GM19328 (cell line): Measurements from ENCODE around the gene TCP1.
"Not testable (repeated sequence)": the region's sequence is repeated elsewhere in the genome, so short reads cannot be mapped to it uniquely, and the experiment has no call there.

Experiments
- ATAC-seq: cut with Tn5 transposase; IDR thresholded peaks from one replicate; pipeline ENCODE4 v1.9.1; 2021; ENCODE audit warnings: mild to moderate bottlenecking, moderate library complexity; ENCODE audit not compliant: unreplicated experiment

TCP1 gene

DNA sequence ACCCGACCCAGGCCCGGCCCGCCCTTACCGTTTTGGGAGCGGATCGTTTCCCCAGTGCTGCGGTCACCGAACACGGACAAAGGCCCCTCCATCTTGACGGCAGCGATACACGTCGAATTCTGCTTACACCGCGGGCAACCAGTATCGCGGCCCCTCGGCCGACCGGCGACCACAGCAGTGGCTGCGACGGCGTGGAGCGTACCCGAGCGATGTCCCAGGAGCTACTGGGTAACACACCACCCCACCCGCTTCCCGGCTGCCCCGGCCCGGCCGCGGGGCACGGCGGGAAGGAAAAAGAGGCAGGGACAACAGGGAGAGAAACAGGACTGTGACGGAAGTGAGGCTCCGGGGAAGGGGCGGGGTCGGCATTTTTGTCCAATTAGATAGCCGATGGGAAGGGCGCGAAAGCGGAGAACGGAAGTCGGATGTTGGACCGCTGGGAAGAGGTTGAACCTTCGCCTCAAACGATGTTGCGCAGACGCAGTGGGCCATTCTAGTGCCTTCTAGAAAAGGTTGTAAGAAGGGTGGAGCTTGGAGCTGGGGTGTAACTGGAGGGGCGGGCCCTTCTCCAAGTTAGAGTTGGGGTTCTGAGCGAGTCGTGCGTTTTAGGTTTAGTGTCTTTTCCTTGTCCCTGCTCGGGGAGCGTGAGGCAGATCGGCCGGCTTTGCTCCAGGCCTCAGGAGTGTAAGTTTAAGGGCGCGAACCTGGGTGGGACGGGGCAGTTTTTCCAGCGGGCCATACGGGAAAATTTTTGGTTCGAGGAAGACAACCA is at the start of gene TCP1:
Gene TCP1 (minus strand): TSS at position 226 of the 772 bp plus-strand sequence. CDS start 134 bp downstream, at position 92.
- peak; percentile 74 for ATAC-seq

DNA sequence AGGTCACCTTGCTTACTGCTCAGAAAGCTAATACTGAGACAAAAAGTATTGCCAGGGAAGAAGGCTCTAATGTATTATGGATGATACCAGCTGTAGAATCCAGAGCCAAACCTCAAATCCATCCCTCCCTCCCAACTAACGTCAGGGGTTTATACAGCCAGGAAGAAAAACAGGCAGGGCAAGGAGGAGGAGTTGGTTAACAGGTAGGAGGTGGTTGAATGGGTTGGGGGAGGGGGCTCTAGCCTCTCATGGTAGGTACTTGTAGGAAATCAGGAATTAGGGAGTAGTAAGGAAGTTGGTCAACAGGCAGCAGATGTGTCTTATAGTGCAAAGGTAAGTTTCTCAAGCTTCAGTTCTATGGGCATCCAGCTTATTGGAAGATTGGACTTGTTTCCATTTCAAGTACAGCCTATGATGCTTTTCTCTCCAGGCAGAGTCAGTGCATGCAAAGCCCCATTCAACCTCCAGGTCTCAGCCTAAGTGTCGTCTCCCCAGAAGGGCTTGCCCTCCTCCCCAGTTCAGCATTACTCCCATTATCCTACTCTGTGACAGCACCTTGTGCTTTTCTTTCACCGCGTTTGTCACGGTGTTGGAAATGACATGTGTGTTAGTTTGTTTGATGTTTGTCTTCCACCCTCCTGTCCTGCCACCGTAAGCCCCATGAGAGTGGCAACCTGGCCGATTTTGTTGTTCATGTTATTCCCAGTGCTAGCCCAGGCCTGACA is 48.8 kb upstream of the TCP1 start:
- no peak for ATAC-seq

DNA sequence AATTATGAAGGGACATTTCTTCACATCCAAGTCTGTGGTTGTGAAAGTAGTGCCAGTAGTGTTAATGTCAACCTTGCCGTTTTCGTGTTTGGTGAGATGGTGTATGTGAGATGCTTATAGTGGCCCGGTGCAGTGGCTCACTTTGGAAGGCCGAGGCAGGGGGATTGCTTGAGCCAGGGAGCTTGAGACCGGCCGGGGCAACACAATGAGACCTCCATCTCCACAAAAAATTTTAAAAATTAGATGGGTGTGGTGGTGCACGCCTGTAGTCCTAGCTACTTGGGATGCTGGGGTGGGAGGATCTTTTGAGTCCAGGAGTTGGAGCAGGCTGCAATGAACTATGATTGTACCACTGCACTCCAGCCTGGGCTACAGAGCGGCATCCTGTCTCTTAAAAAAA is 48.1 kb upstream of the TCP1 start:
- ATAC-seq, result no peak

DNA sequence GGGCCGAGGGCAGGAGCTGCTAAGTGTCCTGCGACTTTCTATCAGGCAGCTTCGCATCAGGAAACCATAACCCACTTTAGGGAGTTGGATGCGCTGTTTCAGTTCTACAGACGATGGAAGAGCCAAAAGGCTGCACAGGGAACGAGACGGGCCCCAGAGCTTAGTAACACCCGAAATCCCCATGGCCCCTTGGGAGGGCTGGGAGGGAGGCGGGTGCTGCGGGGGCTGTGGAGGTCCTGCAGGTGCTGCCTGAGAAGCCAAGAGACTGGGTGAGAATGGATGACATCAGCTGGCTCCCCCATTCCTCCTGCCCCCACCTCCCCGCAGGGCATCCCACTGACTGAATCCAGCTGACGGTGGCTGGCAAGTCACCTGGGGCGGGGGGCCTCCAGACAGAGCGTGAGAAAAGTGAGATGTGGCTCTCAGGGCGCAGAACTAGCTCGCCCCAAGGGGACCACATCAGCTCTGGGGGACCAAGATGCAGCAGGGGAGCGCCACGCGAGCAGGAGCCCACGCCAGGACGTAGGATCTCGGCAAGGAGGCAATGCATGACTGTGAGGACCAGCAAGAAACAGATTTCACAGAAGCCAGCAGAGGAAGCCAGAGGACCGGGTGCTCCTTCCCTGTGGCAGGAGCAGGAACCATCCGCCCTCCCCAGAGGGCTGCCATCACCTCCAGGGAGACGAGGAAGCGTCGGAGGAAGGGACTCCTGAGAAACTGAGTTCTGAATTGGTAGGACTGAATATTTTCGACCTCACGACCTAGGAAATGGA is 47.5 kb upstream of the TCP1 start:
- no peak for ATAC-seq

DNA sequence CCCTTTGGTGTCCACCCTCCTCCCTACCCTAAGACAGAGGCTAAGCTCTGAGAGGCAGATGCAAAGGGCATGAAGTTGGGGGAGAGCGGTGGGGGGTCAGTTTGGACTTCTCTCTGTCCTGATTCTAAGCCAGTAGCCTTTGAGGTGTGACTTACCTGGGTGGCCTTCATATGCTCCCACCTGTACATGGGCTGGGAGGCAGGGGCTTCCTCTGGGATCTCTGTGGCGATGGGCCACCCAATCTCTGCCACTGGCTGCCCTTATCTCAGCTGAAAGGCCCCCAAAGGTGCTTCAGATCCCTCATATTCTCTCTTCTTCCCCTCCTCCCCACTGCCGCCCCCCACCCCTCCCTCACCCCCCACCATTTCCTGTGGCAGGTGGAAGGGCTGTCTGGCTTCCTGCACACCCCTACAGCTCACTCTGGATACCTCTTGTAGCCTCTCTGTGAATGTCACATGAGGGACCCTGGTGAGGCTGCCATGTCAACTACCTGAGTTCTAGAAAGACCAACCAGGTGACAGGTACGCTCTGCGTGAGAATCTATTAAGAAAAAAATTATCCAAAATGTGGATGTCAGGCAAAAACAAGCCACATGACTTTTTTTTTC is 44.7 kb upstream of the TCP1 start:
- no peak for ATAC-seq

DNA sequence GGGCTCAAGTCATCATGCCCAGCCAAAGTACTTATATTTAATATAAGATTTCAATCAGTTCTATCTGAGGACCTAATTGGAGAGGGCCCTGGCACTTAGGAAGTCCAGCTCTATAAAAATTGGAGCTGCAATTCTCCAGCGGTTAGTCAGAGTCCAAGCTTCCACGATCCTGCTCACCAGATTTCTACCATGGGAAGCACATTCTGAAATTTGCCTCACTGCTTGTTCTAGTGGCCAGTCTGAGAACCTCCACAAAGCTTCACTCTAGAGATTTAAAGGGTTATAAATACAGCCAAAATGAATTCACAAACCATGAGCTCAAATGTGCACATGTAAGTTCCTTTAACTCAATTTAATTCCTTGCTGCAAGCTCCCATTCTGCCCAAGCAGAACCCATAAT is 44.2 kb upstream of the TCP1 start:
- ATAC-seq, result no peak

DNA sequence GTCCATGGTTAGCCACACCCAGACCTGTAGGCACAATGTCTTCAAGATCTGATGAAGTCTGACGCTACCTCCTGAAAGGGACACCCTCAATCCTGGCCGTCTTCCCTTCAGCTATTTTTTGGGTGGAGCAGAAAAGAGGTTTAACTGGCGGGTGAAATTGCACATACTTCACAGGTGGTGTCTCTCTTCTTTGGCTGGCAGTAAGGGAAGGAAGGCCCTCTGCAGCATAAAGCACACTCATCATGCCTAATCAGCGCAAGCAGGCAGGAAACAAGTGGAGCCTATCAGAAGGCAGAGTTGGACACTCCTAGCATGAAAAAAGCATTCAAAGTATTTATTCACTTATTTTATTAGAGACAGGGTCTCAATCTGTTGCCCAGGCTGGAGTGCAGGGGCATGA is 43.5 kb upstream of the TCP1 start:
- no peak for ATAC-seq

DNA sequence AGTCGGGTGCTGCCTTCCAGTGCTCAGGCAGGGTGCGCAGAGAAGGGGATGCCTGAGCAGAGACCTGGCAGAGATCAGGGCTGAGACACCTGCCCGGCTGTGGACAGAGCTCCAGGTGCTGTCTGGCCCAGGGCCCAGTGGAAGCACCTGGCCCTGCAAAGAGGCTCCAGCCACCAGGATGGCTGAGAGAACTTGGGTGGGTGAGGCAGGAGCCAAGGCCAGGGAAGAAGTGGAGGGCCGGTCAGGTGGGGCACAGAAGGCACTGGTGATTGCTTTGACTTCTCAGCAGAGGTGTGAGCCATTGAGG is 41.9 kb upstream of the TCP1 start:
- ATAC-seq, result no peak

DNA sequence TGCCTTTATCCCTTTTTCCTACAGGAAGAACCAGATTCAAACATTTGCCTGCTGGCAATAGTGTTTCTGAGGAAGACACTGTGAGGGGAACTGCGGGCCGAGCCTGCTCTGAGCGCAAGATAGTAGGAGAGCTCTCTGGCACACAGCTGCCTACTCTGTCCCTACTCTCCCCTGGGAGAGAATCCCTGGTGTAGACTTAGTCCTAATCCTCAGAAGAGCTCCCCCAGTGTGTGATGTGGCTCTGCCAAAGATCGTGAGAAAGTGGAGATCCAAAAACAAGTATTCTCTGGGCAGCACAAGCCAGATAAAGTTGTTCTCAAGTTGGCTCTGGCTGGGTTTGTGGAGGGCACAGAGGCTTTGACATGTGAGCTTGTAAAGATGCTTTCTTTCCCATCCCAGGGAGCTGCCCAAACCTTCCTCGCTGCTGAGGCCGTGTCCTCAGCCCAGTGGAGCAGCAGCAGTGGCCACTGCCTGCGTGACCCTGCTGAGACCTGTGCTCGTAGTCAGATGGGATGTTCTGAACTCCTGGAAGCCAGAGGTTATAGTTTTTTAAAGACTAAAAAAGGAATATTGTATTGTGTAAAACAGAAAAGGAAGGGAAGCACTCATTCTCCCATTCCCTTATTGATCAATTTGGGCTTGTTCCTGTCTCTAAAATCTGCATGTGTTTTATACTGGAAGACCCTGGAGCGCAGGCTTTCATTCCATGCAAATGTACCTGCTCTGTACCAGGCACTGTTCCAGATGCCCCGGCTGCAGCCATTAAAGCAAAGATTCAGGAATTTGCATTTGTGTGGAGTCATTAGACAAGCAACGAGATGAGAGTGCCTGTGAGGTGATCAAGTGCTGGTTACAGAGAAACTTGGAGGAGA is 41.3 kb upstream of the TCP1 start:
- ATAC-seq, result no peak

DNA sequence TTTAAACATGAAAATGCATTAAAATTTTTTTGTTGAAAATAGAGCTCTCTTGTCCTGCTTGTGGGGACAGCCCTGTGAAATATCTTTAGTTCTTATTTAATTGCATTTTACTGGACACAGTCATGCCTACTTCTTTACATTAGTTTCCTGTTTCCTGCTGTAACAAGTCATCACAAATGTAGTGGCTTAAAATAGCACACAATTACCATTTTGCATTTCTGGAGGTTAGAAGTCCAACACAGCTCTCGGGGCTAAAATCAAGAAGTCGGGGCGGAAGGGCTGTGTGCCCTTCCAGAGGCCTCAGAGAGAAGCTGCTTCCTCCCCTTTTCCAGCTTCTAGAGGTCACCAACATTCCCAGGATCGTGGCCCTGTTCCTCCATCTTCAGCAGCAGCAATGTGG is 40.1 kb upstream of the TCP1 start:
- ATAC-seq, result no peak

DNA sequence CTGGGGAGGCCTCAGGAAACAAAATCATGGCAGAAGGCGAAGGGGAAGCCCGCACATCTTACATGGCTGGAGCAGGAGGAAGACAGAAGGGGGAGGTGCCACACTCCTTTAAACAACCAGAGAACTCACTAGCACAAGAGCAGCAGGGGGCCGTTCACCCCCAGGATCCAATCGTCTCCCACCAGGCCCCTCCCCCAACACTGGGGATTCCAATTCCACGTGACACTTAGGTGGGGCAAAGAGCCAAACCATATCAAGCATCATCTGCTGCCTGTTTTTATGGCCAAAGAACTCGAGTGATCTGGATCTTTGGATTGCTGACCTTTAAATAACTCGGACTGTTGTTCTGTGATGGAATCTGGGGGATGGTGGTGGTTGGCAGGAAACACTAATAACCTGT is 38.7 kb upstream of the TCP1 start:
- ATAC-seq, result no peak

DNA sequence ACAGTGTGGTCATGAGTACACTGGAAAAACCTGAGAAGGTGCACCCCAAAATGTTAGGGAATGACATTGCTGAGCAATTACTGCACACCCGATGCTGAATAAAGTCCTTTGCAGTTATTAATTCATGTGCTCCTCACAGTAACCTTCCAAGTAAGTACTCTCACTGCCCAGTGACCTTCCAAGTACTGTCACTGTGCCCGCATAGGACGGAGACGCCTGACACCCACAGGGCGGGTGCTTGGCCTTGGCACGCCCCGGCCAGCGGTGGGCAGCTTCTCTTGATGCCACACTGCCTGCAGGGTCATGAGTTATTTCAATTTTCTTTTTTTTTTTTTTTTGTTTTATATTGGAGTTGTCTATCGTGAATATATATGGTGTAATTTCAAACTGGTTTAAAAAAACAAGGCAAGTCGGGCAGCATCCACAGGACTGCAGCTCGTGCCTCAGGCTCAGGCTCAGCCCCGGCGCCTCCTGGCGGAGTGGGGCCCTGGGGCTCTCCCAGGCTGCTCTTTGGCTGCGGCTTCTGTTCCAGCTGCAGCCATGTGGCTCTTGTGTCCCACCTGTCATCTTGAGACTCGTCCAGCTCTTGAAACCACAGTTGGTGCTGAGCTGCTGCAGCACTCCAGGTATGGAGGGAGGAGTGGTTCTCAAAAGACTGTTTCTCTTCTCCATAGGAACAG is 37.7 kb upstream of the TCP1 start:
- ATAC-seq, result no peak

DNA sequence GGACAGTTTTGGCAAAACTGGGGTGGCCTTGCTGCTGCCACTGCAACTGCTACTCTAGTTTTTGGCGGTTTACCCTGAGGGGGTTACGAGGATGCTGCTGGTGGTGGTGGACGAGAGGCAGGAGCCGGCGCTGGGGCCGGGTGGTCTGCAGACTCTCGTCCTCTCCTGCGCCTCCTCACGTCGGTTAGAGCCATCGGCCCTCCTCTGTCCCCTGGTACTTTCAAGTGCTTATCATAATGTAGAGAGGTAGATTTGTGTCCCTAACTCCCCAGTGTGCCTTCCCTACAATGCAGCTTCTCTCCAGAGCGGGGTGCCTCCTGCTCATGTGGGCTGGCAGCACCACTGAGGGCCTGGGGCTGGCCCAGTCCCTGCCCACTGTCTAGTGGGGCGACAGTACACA is 36.6 kb upstream of the TCP1 start:
- no peak for ATAC-seq

DNA sequence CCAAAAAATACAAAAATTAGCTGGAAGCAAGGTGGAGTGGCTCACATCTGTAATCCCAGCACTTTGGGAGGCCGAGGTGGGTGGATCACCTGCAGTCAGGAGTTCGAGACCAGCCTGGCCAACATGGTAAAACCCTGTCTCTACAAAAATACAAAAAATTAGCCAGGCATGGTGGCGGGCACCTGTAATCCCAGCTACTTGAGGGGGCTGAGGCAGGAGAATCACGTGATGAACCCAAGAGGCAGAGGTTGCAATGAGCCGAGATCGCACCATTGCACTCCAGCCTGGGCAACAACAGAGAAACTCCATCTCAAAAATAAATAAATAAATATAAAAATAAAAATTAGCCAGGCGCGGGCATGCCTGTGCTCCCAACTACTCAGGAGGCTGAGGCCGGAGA is 35.3 kb upstream of the TCP1 start:
- ATAC-seq, result not testable (repeated sequence)

DNA sequence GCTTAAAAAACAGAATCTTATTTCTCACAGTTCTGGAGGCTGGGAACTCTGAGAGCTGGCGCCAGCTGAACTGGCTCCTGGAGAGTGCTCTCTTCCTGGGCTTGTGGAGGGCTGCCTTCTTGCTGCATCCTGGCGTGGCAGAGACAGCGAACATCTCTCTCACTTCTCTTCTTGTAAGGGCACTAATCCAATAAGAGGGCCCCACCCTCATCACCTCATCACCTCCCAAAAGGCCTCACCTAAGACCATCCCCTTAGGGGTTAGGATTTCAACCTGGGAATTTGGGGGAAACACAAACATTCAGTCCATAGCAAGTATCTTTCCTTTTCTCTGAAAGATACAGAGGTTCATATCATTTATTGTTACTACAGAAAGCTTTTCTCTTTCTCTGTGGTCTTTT is 34.6 kb upstream of the TCP1 start:
- ATAC-seq, result no peak

DNA sequence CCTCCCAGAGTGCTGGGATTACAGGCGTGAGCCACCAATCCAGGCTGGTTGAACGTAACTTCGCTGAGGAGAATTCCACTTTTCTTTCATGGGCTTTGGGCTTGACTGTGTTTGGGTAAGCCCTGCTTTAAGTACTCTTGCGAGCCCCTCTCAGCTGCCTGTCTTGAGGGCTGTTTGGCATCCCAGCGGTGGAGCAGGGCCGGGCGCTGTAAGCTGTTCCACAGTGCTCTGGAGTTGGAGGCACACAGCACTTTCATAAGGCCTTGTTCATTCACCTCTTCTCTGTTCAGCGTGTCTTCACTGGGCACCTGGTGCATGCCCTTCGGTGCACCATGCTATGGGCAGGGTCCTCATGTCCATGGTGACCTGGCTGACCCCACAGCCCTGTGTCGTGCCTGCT is 32.3 kb upstream of the TCP1 start:
- ATAC-seq, result no peak

DNA sequence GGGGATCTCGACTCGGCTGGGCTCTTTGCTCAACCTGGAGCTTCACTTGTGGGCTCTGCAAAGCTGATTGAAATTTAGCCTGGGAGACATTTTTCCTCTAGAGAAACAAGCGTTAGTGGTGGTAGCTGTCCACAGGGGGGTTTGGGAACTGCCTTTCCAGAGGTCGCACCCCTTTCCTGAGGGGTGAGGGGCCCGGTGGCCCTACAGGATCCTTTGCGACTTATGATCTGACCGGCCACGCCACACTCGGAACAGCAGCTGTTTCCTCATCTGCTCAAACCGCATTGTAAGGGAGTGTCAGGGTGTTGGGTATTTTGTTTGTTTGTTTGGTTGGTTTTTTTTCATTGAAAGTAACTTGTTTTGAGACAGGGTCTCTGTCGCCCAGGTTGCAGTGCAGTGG is 31.7 kb upstream of the TCP1 start:
- ATAC-seq, result no peak

DNA sequence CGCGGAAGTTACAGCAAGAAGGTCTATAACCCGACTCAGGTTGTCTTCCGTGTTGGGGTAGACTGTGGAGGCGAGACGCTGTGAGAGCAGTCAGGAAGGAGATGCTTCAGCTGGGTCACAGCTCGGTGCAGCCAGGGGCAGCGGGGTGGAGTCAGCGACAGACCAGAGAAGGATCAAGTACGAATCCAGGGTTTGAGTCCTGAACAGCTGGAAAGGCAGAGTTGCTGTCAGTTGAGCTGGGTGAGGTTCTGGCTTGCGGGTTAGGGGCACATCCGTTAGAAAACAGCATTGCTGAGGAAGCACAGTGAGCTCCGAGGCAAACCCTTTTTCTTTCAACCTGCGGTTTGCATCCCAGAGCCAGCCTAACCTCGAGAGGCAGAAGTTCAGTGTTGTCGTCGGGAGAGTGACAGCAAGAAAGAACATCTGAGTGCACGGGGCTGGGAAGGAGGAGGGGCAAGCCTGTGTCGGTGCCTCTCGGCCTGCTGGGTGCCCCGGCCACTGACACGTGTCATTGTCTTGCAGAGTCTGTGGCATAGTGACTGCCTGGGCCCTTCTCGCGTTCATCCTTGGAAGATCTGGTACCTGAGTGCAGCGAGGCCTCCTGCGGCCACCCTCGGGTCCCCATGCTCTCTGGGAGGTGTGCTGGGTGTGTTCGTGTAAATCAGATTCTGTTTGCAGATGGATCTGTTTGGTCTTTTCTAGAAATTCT is 30.7 kb upstream of the TCP1 start:
- no peak for ATAC-seq

DNA sequence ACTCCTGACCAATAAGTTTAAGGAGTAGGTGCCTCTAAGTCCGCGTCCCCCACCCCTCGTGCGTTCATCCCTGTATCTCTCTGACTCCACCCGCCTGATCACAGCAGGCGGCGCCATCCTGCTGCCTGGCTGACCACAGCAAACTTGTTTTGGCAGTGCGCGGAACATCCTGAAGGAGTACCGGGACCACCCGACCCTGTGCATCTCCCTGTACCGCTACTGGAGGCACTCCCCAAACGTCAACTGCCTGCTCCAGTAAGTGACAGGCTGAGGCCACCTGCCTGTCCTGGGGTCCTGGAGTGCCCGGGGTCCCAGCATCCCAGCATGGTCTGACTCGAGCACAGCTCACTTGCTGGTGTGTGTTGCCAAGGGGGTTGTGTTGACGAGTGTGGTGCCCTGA is 29.7 kb upstream of the TCP1 start:
- no peak for ATAC-seq
